SW 1271 (cell line): ENCODE measurements around the gene SCN3A.

Experiments
- DNase-seq, 2 experiments: peaks; one replicate each; lab custom pipeline; 2025; lab: John Stamatoyannopoulos, UW

The SCN3A gene

GRCh38 chr2:165191096-165191728 lies 12.6 kb downstream of the SCN3A start:
- DNase-seq, result no peak

GRCh38 chr2:165185633-165186032 lies 18.2 kb downstream of the SCN3A start:
- no peak for DNase-seq

GRCh38 chr2:165182029-165182428 lies 21.8 kb downstream of the SCN3A start:
- no peak for DNase-seq

- no peak for DNase-seq
Measured at GRCh38 chr2:165176780-165177179, 27.1 kb downstream of the SCN3A start.

- no peak for DNase-seq
Measured at GRCh38 chr2:165173215-165173614, 30.6 kb downstream of the SCN3A start.

- DNase-seq, result no peak
Measured at GRCh38 chr2:165164201-165164600, 39.6 kb downstream of the SCN3A start.

- no peak for DNase-seq
Measured at GRCh38 chr2:165163761-165164160, 40.1 kb downstream of the SCN3A start.

GRCh38 chr2:165162466-165162865 lies 41.4 kb downstream of the SCN3A start:
- no peak for DNase-seq

GRCh38 chr2:165161510-165161909 lies 42.3 kb downstream of the SCN3A start:
- no peak for DNase-seq

GRCh38 chr2:165157160-165157559 lies 46.7 kb downstream of the SCN3A start:
- no peak for DNase-seq

GRCh38 chr2:165155152-165155551 lies 48.7 kb downstream of the SCN3A start:
- no peak for DNase-seq

- DNase-seq, result no peak
Measured at GRCh38 chr2:165149439-165149838, 54.4 kb downstream of the SCN3A start.

GRCh38 chr2:165147186-165148045 lies 56.4 kb downstream of the SCN3A start:
- DNase-seq, result no peak

- DNase-seq, result no peak
Measured at GRCh38 chr2:165144315-165144714, 59.5 kb downstream of the SCN3A start.

GRCh38 chr2:165141601-165142354 lies 62.1 kb downstream of the SCN3A start:
- DNase-seq, result no peak

- no peak for DNase-seq
Measured at GRCh38 chr2:165126244-165126643, 77.6 kb downstream of the SCN3A start.

GRCh38 chr2:165122521-165122920 lies 81.3 kb downstream of the SCN3A start:
- no peak for DNase-seq

GRCh38 chr2:165120740-165121467 lies 82.9 kb downstream of the SCN3A start:
- no peak for DNase-seq

- DNase-seq, result no peak
Measured at GRCh38 chr2:165115258-165115657, 88.6 kb downstream of the SCN3A start.

GRCh38 chr2:165114346-165114939 lies 89.4 kb downstream of the SCN3A start:
- no peak for DNase-seq

- no peak for DNase-seq
Measured at GRCh38 chr2:165113414-165113813, 90.4 kb downstream of the SCN3A start.

GRCh38 chr2:165112789-165113188 lies 91.1 kb downstream of the SCN3A start:
- no peak for DNase-seq
